GM21447 (cell line): ENCODE results near the gene ZSWIM5.

Experiments used
- ATAC-seq: cut with Tn5 transposase; IDR thresholded peaks from one replicate; pipeline ENCODE4 v1.9.1; 2021; ENCODE audit not compliant: unreplicated experiment

The ZSWIM5 gene

DNA sequence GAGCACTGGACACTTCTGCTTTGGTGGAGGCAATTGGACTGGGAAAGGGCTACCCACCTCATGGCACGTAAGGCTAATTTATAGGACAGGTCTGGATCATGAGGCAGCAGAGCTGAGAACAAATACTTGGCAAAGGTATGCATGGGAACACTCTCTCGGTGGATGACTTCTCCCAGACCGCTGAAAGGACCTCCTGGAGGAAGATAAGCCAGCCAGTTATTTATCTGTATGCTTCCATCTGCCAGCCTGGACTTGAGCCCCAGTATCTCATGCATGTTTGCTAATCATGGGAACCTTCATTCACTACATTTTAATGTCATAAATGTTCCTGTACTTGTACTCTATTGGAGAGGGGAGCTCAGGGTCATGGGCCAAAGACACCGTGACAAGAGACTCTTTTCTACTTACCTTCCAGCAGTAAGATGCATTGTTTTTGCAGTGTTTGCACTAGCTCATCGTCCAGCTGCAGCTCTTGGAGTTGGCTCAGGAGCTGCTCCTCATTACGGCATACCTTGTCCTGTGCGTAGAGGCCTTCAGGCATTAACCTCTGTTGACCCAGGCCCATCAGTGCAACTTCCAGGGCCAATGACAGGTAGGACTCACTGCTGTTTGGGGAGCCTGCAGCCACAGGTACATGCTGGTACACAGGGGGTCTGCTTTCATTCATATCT, 170.6 kb downstream of the ZSWIM5 start:
- ATAC-seq, result no peak

DNA sequence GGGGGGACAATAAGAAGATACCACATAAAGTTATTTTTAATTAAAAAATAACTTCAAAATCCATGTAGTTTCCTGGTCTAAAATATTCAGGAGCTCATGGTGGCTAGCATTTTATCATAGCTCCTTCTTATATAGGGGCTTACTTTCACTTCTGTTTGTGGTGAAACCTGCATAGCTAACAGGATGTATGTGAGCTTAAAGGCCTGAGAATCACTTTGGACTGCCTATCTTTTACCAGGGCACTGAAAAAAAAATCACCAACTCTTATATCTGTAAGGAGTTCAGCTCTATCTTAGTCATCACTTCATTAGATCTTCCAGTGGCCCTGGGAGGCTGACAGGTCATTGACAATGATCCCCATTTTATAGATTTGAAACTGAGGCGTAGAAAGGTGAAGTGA, 173.0 kb downstream of the ZSWIM5 start:
- ATAC-seq, result no peak

DNA sequence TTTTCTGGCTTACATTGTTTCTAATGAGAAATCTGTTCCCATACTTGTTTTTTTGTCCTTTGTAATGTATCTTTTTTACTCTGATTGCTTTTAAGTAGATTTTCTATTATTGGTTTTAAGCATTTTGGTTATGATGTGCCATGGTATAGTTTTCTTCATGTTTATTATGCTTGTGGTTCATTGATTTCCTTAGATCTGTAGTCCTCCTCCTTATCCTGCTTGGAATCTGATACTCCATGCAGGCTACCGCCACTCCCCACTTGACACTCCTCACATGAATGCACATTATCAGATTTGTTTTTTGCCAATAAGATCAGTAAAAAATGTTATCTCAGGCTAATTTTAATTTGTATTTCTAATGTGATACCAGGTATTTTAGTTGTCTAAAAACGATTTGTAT, 173.6 kb downstream of the ZSWIM5 start:
- ATAC-seq, result no peak

DNA sequence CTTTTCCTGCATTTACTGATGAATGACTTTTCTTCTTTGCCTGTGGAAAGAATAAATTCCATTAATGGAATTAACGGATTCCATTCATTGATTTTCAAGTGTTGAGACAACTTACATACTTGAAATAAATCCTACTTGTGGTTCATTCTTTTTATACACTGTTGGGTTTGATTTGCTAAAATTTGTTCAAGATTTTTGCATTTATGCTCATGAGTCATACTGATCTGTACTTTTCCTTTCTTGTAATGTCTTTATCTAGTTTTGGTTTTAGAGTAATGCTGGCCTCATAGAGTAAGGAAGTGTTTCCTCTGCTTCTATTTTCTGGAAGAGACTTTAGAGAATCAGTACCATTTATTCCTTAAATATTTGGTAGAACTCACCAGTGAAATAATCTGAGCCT, 180.0 kb downstream of the ZSWIM5 start:
- no peak for ATAC-seq

DNA sequence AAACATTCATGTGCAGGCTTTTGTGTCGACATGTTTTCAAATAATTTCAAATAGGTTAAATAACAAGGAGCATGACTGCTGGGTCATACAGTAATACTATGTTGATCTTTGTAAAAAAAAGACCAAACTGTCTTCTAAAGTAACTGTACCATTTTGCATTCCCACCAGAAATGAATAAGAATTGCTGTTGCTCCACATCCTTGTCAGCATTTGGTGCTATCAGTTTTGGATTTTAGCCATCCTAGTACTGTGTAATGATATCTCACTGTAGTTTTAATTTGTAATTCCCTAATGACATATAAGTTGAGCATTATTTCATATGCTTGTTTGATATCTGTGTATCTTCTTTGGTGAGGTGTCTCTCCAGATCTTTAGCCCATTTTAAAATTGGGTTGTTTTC, 182.7 kb downstream of the ZSWIM5 start:
- ATAC-seq, result no peak

DNA sequence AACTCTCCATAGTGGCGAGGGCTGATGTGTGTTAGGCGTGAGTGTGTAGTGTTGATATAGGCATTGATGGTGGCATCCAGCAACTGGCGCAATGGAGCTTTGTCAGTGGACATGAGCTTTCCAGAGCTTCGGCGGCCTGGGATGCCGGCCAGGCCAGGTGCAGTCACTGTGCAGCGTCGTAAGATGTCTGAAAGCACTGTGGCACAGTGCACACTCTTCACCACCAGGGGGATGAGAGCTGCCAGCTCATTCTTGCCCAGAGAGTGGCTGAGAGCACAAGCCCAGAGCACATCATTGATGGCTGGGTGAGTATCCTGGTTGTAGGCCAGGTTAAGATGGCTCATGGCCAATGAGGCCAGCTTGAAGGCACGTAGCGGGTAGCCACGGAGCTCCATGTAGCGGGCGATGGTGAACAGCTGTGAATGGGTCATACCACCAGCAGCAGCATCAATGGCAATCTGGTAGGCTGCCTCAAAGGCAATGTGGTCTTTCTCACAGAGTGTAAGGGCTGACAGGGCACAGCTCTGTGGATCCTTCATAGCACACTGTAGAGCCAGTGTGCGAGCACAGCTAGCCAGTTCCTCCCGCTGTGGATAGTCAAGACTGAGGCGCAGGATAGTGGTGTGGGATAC, 187.7 kb downstream of the ZSWIM5 start:
- ATAC-seq, result no peak

DNA sequence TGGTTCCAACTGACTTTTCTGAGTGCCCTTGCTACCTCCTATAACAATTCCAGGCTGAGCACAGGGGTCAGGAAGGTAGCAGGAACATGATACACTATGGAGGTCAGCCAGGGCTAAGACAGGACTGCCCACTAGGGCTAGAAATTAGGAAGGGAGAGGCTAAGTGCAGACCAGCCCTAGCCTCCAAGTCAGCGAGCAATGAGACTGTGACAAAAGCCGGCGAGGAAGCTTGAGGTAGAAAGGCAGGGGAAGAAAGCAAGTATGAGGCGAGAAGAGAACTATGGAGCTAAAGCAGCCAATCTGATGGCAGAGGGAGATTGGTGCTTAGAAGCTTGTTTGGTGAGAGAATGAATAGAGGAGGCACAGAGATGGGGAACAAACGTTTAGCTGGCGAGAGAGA, 189.6 kb downstream of the ZSWIM5 start:
- ATAC-seq, result no peak

DNA sequence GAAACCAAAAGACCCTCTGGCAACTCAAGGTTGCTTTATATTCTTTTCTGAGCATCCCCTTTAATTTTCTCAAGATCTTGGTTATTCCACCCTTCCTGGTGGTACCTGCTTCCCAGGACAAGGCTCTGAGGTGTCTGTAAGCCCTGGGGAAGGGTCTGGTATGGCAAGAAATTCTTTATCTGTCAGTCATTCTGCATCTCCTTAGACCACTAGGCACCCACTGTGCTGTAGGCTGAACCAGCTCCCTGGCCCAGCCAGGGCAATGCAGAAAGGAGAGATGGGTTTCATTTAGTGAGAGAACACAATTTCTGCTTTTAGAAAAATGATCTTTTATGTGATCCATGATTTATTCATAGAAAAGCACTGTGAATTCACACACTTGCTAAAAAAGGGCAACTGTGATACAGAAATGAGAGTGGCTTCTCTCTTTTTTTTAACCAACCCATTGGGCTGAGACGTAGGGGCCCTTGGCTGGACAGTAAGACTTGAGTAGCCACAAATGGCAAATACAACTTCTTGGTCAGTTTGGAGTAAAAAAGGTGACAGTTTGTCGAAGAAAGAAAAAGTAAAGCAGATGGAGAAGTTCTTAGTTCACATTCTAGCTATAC, 190.2 kb downstream of the ZSWIM5 start:
- ATAC-seq, result no peak

DNA sequence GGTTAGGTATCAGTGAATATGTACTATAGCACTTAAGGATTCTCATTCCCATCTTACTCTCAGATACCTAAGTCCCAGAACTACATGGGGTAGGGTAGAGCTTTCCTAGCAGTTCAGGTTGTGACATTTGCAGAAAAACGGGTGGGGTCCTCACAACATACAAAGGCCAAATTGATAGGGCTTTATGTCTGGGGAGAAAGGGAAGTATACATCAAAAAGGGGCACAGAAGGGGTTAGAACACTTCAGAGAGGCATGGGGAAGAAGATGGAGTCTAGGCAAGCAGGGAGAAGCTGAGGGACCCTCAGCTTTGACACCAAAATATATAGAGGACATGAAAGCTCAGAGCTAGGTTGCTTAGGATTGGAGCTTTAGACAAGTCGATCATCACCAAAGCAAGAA, 190.7 kb downstream of the ZSWIM5 start:
- ATAC-seq, result no peak

DNA sequence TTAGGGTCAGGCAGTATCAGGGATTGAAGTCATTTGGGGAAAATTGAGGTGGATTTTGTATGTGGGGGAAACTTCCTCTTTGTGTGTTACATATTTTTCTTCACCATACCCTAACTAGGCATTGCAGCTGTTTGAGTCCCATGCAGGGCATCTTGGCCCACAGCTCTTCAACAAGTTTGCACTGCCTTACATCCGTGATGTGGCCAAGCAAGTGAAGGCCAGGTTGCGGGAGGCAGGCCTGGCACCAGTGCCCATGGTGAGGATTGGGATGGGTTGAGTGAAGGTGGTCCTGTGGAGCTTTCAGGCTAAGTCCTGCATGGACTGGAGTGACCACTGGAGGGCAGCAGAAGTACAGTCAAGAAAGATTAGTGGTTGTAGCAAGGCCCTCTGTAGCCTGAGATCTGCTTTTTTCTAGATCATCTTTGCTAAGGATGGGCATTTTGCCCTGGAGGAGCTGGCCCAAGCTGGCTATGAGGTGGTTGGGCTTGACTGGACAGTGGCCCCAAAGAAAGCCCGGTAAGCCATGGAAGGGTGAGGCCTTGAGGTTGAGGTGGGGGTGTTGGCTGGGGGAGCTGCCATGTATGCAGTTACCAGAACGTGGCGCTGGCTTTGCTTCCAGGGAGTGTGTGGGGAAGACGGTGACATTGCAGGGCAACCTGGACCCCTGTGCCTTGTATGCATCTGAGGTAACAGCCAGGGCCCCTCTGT, 191.9 kb downstream of the ZSWIM5 start:
- no peak for ATAC-seq

DNA sequence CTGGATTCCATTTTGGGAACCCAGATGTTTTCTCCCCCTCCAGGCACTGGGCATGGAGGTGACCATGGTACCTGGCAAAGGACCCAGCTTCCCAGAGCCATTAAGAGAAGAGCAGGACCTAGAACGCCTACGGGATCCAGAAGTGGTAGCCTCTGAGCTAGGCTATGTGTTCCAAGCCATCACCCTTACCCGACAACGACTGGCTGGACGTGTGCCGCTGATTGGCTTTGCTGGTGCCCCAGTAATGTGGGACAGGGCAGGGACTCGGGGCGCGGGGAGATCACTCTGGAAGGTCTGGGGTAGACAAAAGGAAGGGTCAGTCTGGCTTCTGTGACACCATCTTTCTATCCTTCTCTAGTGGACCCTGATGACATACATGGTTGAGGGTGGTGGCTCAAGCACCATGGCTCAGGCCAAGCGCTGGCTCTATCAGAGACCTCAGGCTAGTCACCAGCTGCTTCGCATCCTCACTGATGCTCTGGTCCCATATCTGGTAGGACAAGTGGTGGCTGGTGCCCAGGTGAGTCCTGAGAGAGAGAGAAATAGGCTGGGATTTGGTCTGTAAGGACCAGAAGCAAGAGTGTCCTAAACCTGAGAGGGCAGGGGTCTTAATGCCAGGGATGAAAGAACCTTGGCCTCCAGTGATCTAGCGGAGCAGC, 192.7 kb downstream of the ZSWIM5 start:
- ATAC-seq, result no peak

DNA sequence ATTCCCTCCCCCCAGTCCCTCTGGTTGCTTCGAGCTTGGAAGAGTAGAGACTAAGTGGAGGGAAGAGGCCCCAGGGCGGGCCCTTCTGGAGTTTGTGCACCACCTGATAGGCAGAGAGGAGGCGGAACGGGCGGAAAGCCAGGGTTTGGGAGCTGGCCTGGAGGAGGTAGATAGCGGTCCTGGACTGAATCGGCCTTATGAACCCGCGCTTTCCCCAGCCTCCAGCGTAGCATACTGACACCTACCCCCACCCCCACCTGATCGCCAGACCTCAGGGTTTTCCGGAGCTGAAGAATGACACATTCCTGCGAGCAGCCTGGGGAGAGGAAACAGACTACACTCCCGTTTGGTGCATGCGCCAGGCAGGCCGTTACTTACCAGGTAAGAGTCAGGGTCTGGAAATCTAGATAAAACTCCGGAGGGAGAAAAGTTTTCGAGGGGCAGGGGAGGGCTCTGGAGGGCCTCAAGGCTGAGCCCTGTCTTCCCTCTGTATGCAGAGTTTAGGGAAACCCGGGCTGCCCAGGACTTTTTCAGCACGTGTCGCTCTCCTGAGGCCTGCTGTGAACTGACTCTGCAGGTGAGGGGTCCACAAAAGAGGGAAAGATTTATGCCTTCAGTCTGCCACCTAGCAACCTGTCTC, 193.6 kb downstream of the ZSWIM5 start:
- no peak for ATAC-seq

DNA sequence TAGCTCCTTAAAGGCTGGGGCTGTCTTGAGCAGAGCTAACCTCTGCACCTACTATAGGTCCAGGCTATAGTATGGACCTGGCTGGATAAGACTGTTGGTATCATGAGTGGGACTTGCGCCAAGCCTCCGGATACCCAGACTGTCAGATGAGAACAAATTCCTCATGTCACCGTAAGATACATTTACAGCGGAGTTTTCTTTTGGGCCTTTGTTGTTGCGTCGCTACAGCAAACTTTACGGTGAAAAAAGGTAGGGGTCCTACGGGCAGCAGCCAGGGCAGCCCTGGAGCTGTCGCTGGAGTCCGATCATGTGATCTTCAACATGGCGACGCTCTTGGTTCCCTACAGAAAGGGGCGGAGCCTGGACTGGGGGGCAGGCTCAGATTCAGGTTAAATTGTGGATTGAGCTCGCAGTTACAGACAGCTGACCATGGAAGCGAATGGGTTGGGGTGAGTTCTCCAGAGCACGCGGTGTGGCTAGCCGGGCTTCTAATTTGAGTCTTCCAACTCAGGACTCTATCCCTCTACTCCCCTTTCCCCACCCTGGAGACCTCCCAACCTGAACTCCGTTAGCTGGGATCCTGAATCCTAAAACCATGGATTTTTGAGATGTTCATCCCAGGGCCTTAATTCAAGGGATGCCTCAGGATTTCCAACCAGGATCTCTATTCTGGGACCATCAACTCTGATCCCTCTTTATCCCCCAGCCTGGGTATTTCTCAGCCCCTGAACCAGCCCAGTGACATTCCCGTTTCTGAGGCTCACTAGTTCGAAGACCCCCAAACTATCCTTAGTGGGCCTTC, 194.4 kb downstream of the ZSWIM5 start, which contains the start of gene UROD:
Gene UROD, plus strand, starts transcription at position 418 of the 802 bp plus-strand sequence. Its CDS starts 12 bp downstream, at position 430.
- peak; percentile 68 for ATAC-seq

DNA sequence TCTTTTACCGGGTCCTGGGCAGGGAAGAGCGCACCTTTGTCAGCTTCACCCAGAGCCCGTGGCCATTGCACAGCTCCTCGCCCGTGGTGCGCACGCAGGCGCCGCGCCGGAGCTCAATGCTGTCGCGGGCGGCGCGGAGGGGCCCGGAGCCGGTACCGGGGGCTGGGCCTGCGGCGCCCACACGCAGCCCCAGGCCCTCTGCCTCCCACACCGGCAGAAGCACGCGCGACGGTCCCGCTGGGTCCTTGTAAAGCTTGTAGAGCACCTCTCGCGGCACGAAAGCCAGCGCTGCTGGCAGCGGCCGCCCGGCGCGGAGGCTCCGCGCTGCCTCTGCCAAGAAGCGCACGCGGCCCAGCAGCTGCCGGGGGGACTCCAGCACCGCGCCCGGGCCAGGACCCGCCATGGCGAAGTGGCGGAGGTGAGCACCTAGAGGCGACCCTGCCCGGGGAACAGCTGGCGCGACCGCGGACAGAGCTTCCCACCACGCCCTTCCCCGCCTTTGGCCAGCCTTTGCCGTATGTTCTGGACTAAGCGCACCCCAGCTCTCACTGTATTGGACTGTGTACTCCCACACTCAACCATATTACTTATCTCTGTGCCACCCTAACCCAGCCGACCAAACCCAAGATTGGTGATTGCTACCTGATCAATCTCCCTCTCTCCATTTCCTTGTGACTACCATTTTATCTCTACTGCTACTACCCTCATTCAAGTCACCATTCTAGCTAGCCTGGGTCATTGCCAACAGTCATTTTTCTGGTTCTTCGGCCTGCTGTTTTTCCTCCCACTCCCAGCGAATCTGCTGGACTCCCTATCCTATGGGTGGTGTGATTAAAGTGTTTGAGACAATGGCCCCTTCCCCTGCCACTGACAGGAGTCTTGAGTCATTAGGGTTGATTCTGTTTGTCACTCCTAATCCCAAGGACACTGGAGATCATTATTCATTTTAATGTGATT, 195.3 kb downstream of the ZSWIM5 start, which contains the start of gene HECTD3:
Gene HECTD3, minus strand, starts transcription at position 470 of the 957 bp plus-strand sequence. Its CDS starts 67 bp downstream, at position 403.
- ATAC-seq, result peak; percentile 59

DNA sequence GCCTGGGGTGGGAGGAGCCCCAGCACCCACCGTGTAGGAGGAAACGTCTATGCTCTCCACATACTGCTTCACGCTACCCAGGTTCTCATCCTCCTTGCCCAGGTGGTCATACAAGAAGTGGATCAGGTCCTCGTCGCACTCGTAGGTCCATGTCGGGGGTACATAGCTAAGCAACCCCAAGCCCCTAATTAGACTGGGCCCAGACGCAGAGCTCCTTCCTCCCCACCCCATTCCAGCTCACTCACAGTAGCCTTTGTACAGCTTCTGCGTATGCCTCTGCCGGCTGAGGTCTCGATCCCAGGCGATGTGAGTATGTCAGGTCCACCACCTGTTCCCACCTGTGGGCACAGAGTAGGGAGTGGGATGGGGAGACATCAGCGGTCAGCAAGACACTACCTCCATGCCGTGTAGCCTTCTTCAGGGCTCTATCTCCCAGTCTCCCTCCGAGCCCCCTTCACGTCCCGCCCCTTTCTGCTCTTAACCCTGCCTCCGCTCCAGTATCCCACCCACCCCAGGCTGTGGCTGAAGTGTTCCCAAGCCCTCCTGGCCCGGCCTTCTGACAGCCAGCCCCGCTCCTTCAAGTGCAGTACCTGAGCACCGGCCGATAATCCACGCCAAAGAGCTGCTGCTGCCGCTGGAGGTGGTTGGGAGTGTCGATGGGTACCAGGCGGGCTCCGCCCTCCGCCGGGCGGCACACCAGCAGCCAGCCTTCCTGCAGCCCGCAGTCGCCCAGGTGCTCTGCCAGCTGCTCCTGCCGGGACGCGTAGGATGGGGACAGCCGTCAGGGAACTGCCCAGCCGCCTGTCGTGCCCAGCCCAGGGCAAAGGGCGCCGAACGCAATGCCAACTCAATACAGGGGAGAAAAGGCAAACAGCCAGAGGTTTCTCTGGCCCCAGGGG, 196.2 kb downstream of the ZSWIM5 start:
- no peak for ATAC-seq

DNA sequence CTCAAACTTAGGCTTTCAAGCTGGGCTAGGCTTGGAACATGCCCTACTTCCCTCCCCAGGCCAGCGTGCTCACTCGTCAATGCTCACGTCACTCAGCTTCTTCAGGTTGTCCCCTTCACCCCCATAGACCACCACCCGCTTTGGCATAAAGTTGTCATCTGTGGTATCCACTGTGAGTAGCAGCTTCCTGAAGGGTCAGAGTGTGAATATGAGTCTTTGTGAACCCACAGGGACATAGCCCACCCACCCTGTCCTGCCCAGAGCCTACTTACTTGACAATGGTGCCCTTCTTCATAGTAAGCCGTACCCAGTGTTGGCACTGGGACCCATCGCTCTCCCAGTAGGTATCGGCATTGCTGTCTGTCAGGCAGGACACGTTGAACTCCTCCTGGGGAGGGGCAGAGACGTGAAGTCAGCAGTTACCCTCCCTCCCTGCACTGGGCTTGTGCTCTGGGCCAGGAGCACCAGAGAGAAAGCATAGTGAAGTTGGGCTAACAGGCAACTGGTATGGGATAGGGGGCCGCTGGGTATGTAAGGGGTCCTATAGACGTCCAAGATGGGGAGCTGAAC, 197.0 kb downstream of the ZSWIM5 start:
- ATAC-seq, result no peak

DNA sequence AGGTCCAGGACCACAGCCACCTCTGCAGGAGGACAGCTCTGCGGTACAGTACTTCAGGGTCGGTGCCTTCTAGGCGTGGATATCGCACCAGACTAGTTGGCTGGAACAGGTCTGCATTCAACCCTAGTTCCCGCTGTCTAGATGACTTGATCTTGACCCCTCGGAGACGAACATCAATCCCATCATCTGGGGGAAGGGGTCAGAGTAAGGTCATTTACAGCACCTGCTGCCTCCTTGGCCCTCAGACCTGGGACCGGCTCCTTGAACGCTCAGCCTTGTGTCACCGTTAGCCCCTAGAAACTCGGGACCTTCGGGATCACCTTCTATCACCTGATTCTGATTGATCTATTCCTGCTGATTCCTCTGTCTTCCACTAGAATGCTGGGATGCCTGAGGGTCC, 197.9 kb downstream of the ZSWIM5 start:
- no peak for ATAC-seq
